Mononuclear cell (primary cell): ENCODE data around the gene ATG4D. TPM values are rescaled to one million over a fixed set of nuclear protein-coding genes. Genes with fewer than 3 reads are reported as not detected.
"Not testable (repeated sequence)": the region's sequence is repeated elsewhere in the genome, so short reads cannot be mapped to it uniquely, and the experiment has no call there.

ENCODE experiments used
- H3K27me3 ChIP-seq: 2 replicates; pipeline ENCODE4 v1.6.0; 2011; ENCODE audit warnings: low read length, control low read depth; ENCODE audit not compliant: insufficient read depth
- H3K4me1 ChIP-seq: 2 replicates; pipeline ENCODE4 v1.5.1; 2011; ENCODE audit warnings: mild to moderate bottlenecking, low read length, control low read depth; ENCODE audit not compliant: insufficient read depth
- H3K4me3 ChIP-seq: 2 replicates; pipeline ENCODE4 v1.5.1; 2011; ENCODE audit warnings: mild to moderate bottlenecking, low read length, moderate library complexity
- H3K9me3 ChIP-seq: 2 replicates; pipeline ENCODE4 v1.5.1; 2011; ENCODE audit warnings: low read depth, mild to moderate bottlenecking, control low read depth, low read length
- total RNA-seq: library from RNA; depleted of rRNA; stranded (reverse); fragments of >200 nt; gene quantifications from one replicate; pipeline ENCODE4 v1.2.3, GENCODE V29; 2012

The ATG4D gene
- total RNA-seq, 1 donor = 30.7 TPM

GRCh38 chr19:10537668-10538067 is 6.0 kb upstream of the ATG4D start:
- peaks cover 10% of the 10 kb centered on the region for H3K4me1 ChIP-seq
- peaks cover 3% of the 10 kb centered on the region for H3K27me3 ChIP-seq
- no peak overlapping the region for H3K4me3 ChIP-seq
- H3K9me3 ChIP-seq = no peaks in the 10 kb centered on the region

- no peaks in the 10 kb centered on the region for H3K9me3 ChIP-seq
- H3K27me3 ChIP-seq = peaks cover 3% of the 10 kb centered on the region
- peaks cover 15% of the 10 kb centered on the region for H3K4me1 ChIP-seq
- H3K4me3 ChIP-seq = no peak overlapping the region
Measured at GRCh38 chr19:10538204-10538983, 5.3 kb upstream of the ATG4D start.

GRCh38 chr19:10539016-10539415 is 4.7 kb upstream of the ATG4D start:
- not testable (repeated sequence) for H3K4me3 ChIP-seq, H3K27me3 ChIP-seq, H3K9me3 ChIP-seq
- peaks cover 15% of the 10 kb centered on the region for H3K4me1 ChIP-seq

GRCh38 chr19:10543059-10543419 is 665 bp upstream of the ATG4D start:
- peaks cover 1% of the 10 kb centered on the region for H3K27me3 ChIP-seq
- H3K4me3 ChIP-seq = peak overlapping the region; percentile 81
- peaks cover 32% of the 10 kb centered on the region for H3K4me1 ChIP-seq
- no peaks in the 10 kb centered on the region for H3K9me3 ChIP-seq

- Histone ChIP-seq H3K9me3 (no peaks in the 10 kb centered on the region), H3K4me3 (peak overlapping the region; percentile 81), H3K27me3 (no peaks in the 10 kb centered on the region), H3K4me1 (peaks cover 29% of the 10 kb centered on the region)
Measured at GRCh38 chr19:10544242-10544752, 593 bp downstream of the ATG4D start.

- peak overlapping the region; percentile 81 for H3K4me3 ChIP-seq
- H3K27me3 ChIP-seq = no peaks in the 10 kb centered on the region
- H3K9me3 ChIP-seq = no peaks in the 10 kb centered on the region
- H3K4me1 ChIP-seq = peaks cover 28% of the 10 kb centered on the region
Measured at GRCh38 chr19:10544753-10545251, 1.1 kb downstream of the ATG4D start.

- Histone ChIP-seq H3K9me3 (no peaks in the 10 kb centered on the region), H3K27me3 (no peaks in the 10 kb centered on the region), H3K4me1 (peaks cover 22% of the 10 kb centered on the region), H3K4me3 (no peak overlapping the region)
Measured at GRCh38 chr19:10546817-10547216, 3.1 kb downstream of the ATG4D start.

GRCh38 chr19:10548746-10549276 is 5.1 kb downstream of the ATG4D start:
- H3K9me3 ChIP-seq = no peaks in the 10 kb centered on the region
- H3K4me1 ChIP-seq = peaks cover 37% of the 10 kb centered on the region
- no peaks in the 10 kb centered on the region for H3K27me3 ChIP-seq
- H3K4me3 ChIP-seq = no peak overlapping the region

- Histone ChIP-seq H3K9me3 (no peaks in the 10 kb centered on the region), H3K4me3 (no peak overlapping the region), H3K27me3 (no peaks in the 10 kb centered on the region), H3K4me1 (peaks cover 40% of the 10 kb centered on the region)
Measured at GRCh38 chr19:10549733-10550132, 6.0 kb downstream of the ATG4D start.

GRCh38 chr19:10550336-10550735 is 6.6 kb downstream of the ATG4D start:
- Histone ChIP-seq H3K4me1 (peaks cover 40% of the 10 kb centered on the region), H3K4me3 (no peak overlapping the region), H3K27me3 (no peaks in the 10 kb centered on the region), H3K9me3 (no peaks in the 10 kb centered on the region)

- not testable (repeated sequence) for H3K27me3 ChIP-seq, H3K9me3 ChIP-seq, H3K4me3 ChIP-seq
- H3K4me1 ChIP-seq = peaks cover 42% of the 10 kb centered on the region
Measured at GRCh38 chr19:10551006-10551405, 7.3 kb downstream of the ATG4D start.

GRCh38 chr19:10551698-10552301 is 8.1 kb downstream of the ATG4D start:
- peaks cover 47% of the 10 kb centered on the region for H3K4me1 ChIP-seq
- H3K9me3 ChIP-seq = no peaks in the 10 kb centered on the region
- no peak overlapping the region for H3K4me3 ChIP-seq
- H3K27me3 ChIP-seq = no peaks in the 10 kb centered on the region

- Histone ChIP-seq H3K4me3 (no peak overlapping the region), H3K4me1 (peaks cover 47% of the 10 kb centered on the region), H3K9me3 (no peaks in the 10 kb centered on the region), H3K27me3 (no peaks in the 10 kb centered on the region)
Measured at GRCh38 chr19:10552510-10553053, 8.9 kb downstream of the ATG4D start.

GRCh38 chr19:10553087-10553667 is 9.5 kb downstream of the ATG4D start:
- Histone ChIP-seq H3K4me1 (peaks cover 47% of the 10 kb centered on the region), H3K27me3 (no peaks in the 10 kb centered on the region), H3K4me3 (no peak overlapping the region), H3K9me3 (no peaks in the 10 kb centered on the region)

- H3K4me1 ChIP-seq = peaks cover 47% of the 10 kb centered on the region
- H3K4me3 ChIP-seq = no peak overlapping the region
- H3K9me3 ChIP-seq = no peaks in the 10 kb centered on the region
- H3K27me3 ChIP-seq = no peaks in the 10 kb centered on the region
Measured at GRCh38 chr19:10553943-10554381, 10.3 kb downstream of the ATG4D start.
